Spinal cord (tissue), 10 donors: ENCODE measurements around the gene MYOM1. TPM values are rescaled to one million over a fixed set of nuclear protein-coding genes. Genes with fewer than 3 reads are reported as not detected.
"Not testable (repeated sequence)": the region's sequence is repeated elsewhere in the genome, so short reads cannot be mapped to it uniquely, and the experiment has no call there.

Source experiments
- DNase-seq, 6 donors: peaks; one replicate each; pipeline versions ENCODE4 v3.0.0 to v3.0.0-alpha.2; 2013 to 2015; ENCODE audit warnings: low spot score in 6 of 6, low read depth in 4 of 6
- H3K27ac ChIP-seq: one replicate; pipeline ENCODE4 v1.5.1; 2013; ENCODE audit warnings: low read depth, low read length, control low read depth
- H3K27me3 ChIP-seq: one replicate; pipeline ENCODE4 v1.6.1; 2013; ENCODE audit warnings: low read length; ENCODE audit not compliant: control insufficient read depth, insufficient read depth
- H3K36me3 ChIP-seq: one replicate; pipeline ENCODE4 v1.6.1; 2013; ENCODE audit warnings: low read length; ENCODE audit not compliant: control insufficient read depth, insufficient read depth
- H3K4me1 ChIP-seq: one replicate; pipeline ENCODE4 v1.6.1; 2013; ENCODE audit warnings: low read length; ENCODE audit not compliant: control insufficient read depth, insufficient read depth
- H3K4me3 ChIP-seq: one replicate; pipeline ENCODE4 v1.5.1; 2013; ENCODE audit warnings: low read depth, low read length, control low read depth
- H3K9me3 ChIP-seq: one replicate; pipeline ENCODE4 v1.6.1; 2013; ENCODE audit warnings: low read length; ENCODE audit not compliant: control insufficient read depth, insufficient read depth
- WGBS: methylation state at CpG from one replicate; pipeline ENCODE4 v1.1.5; 2013; ENCODE audit warnings: missing lambda C conversion rate; ENCODE audit not compliant: insufficient coverage; 5-methylcytosine and 5-hydroxymethylcytosine counted together
- polyA plus RNA-seq, 2 donors: library from polyadenylated mRNA; unstranded; fragments of 120-200 nt; gene quantifications; one replicate each; pipeline ENCODE4 v1.2.1, GENCODE V29; 2013; ENCODE audit not compliant: insufficient read length in 2 of 2
- total RNA-seq, 2 donors: library from RNA; depleted of rRNA in 1 of 2; stranded (reverse); fragments of 120-200 nt in 1 of 2; fragments of >200 nt in 1 of 2; gene quantifications; one replicate each; pipeline versions ENCODE4 v1.2.3 to v1.2.4, GENCODE V29; 2013 to 2014
- donor health status: healthy.

MYOM1 gene
- total and polyA plus RNA-seq, 4 donors: 9.2 to 15.4 (median 9.7) TPM

- WGBS: 92% methylated on average over 2 of the region's 4 CpGs
- H3K27ac ChIP-seq: no peak overlapping the region
- no peaks in the 10 kb centered on the region for H3K4me1 ChIP-seq
Measured at GRCh38 chr18:3212657-3213056, 7.1 kb downstream of the MYOM1 start.

GRCh38 chr18:3211236-3211992 lies 8.4 kb downstream of the MYOM1 start:
- Histone ChIP-seq H3K4me1 (no peaks in the 10 kb centered on the region), H3K27ac (peak overlapping the region; percentile 43), H3K27me3 (no peaks in the 10 kb centered on the region), H3K4me3 (no peak overlapping the region), H3K9me3 (no peaks in the 10 kb centered on the region), H3K36me3 (peaks cover 5% of the 10 kb centered on the region)
- peak in 2 of 6 donors; percentile 22 to 50 for DNase-seq
- 33% methylated on average over 5 of the region's 5 CpGs for WGBS

More at GRCh38 chr18:3212657-3213056, 7.1 kb downstream of the MYOM1 start:
- no peaks in the 10 kb centered on the region for H3K9me3 ChIP-seq
- peak in 1 of 6 donors; percentile 37 for DNase-seq
- peaks cover 5% of the 10 kb centered on the region for H3K36me3 ChIP-seq
- H3K4me3 ChIP-seq: no peak overlapping the region
- no peaks in the 10 kb centered on the region for H3K27me3 ChIP-seq

GRCh38 chr18:3209859-3210569 lies 9.8 kb downstream of the MYOM1 start:
- H3K27me3 ChIP-seq: no peaks in the 10 kb centered on the region
- H3K9me3 ChIP-seq: no peaks in the 10 kb centered on the region
- DNase-seq: no peak
- no CpG with 5 or more reads among the region's 4 CpGs for WGBS
- peaks cover 5% of the 10 kb centered on the region for H3K36me3 ChIP-seq
- no peak overlapping the region for H3K27ac ChIP-seq
- H3K4me3 ChIP-seq: no peak overlapping the region
- H3K4me1 ChIP-seq: no peaks in the 10 kb centered on the region

GRCh38 chr18:3207565-3207964 lies 12.2 kb downstream of the MYOM1 start:
- DNase-seq: no peak
- H3K4me3 ChIP-seq: no peak overlapping the region
- no peaks in the 10 kb centered on the region for H3K36me3 ChIP-seq
- 45% methylated on average over 2 of the region's 2 CpGs for WGBS
- no peak overlapping the region for H3K27ac ChIP-seq
- H3K9me3 ChIP-seq: peaks cover 1% of the 10 kb centered on the region
- H3K4me1 ChIP-seq: no peaks in the 10 kb centered on the region
- no peaks in the 10 kb centered on the region for H3K27me3 ChIP-seq

- peaks cover 2% of the 10 kb centered on the region for H3K9me3 ChIP-seq
- no peak overlapping the region for H3K4me3 ChIP-seq
- H3K27ac ChIP-seq: no peak overlapping the region
- no peaks in the 10 kb centered on the region for H3K36me3 ChIP-seq
- no peaks in the 10 kb centered on the region for H3K4me1 ChIP-seq
- no peaks in the 10 kb centered on the region for H3K27me3 ChIP-seq
- no peak for DNase-seq
Measured at GRCh38 chr18:3205239-3205638, 14.5 kb downstream of the MYOM1 start.

GRCh38 chr18:3199942-3200645 lies 19.7 kb downstream of the MYOM1 start:
- Histone ChIP-seq H3K36me3 (no peaks in the 10 kb centered on the region), H3K27ac (no peak overlapping the region), H3K4me1 (no peaks in the 10 kb centered on the region), H3K4me3 (no peak overlapping the region), H3K27me3 (no peaks in the 10 kb centered on the region), H3K9me3 (peaks cover 2% of the 10 kb centered on the region)
- no peak for DNase-seq
- WGBS: 71% methylated on average over 1 of the region's 2 CpGs

- H3K27me3 ChIP-seq, H3K36me3 ChIP-seq, H3K4me1 ChIP-seq, DNase-seq, H3K27ac ChIP-seq, H3K9me3 ChIP-seq, H3K4me3 ChIP-seq: not testable (repeated sequence)
- 50% methylated on average over 2 of the region's 11 CpGs for WGBS
Measured at GRCh38 chr18:3198260-3198860, 21.4 kb downstream of the MYOM1 start.

GRCh38 chr18:3194947-3195612 lies 24.7 kb downstream of the MYOM1 start:
- Histone ChIP-seq H3K27me3 (no peaks in the 10 kb centered on the region), H3K4me3 (no peak overlapping the region), H3K9me3 (no peaks in the 10 kb centered on the region), H3K27ac (no peak overlapping the region), H3K36me3 (no peaks in the 10 kb centered on the region), H3K4me1 (no peaks in the 10 kb centered on the region)
- no peak for DNase-seq
- WGBS: 92% methylated on average over 2 of the region's 6 CpGs

- H3K36me3 ChIP-seq: peaks cover 1% of the 10 kb centered on the region
- no CpG with 5 or more reads among the region's 1 CpG for WGBS
- no peak overlapping the region for H3K4me3 ChIP-seq
- no peak overlapping the region for H3K27ac ChIP-seq
- no peak for DNase-seq
- H3K4me1 ChIP-seq: no peaks in the 10 kb centered on the region
- no peaks in the 10 kb centered on the region for H3K27me3 ChIP-seq
- H3K9me3 ChIP-seq: no peaks in the 10 kb centered on the region
Measured at GRCh38 chr18:3193331-3193730, 26.4 kb downstream of the MYOM1 start.
